ENCODE results near the gene NTRK2.

The NTRK2 gene

DNA sequence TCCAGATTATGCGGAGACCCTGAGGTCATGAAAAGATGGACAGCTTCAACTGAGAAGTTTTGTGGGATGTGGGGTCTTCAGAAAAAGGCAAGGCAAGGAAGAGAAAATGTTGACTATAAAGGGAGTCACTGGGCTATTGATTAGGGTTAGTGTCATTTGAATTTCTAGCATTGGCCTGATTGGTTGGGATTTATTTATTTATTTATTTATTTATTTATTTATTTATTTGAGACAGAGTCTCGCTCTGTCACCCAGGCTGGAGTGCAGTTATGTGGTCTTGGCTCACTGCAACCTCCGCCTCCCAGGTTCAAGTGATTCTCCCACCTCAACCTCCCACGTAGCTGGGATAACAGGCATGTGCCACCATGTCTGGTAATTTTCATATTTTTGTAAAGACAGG is 279.7 kb downstream of the NTRK2 start:
- no peak overlapping the region for H3K9ac ChIP-seq (ENCODE audit: low read depth, low read length)

DNA sequence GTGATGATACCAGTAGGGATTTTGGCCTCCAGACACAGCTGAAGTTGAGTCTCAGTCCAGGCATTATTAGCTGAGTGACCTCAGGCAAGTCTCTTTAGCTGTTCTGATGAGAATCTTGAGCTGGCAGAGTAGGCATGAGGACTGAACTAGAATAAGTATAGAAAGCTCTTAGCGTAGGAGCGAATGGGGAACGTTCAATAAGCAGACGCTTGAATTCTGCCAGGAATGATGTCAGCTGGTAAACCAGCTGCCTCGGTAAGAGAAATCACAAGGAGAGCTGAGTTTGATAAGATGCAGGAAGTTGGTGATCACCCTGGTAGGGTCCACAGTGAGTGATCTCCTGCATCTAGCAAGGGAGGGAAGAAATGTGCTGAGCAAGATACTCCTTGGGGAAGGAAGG is 280.4 kb downstream of the NTRK2 start:
- H3K9ac ChIP-seq (ENCODE audit: low read depth, low read length), result no peak overlapping the region
- no peaks in the 10 kb centered on the region for H4K20me1 ChIP-seq (ENCODE audit: insufficient read depth, low read length)
- no peaks in the 10 kb centered on the region for H3K4me1 ChIP-seq (ENCODE audit: insufficient read depth, low read length)
- no peak overlapping the region for H3K4me3 ChIP-seq (ENCODE audit: low read depth in 1 of 2, low read length in 2 of 2)
- H3K9me3 ChIP-seq (ENCODE audit: insufficient read depth, low read length, severe bottlenecking), result no peaks in the 10 kb centered on the region
- DNase-seq (no peak), ATAC-seq (ENCODE audit: insufficient read depth, low read depth) (no peak)
- no peaks in the 10 kb centered on the region for H3K36me3 ChIP-seq (ENCODE audit: insufficient read depth, low read length)
- no peak overlapping the region for H2AFZ ChIP-seq (ENCODE audit: low read depth, low read length)
- no peaks in the 10 kb centered on the region for H3K79me2 ChIP-seq (ENCODE audit: insufficient read depth, low read length)
- no peak overlapping the region for H3K4me2 ChIP-seq (ENCODE audit: insufficient read depth, low read length)
- TF ChIP-seq EZH2 (IDR thresholded peaks at IDR 0.05; ENCODE audit: borderline replicate concordance, low read depth, low read length, severe bottlenecking), result no peak
- TF ChIP-seq, protein P1, sequence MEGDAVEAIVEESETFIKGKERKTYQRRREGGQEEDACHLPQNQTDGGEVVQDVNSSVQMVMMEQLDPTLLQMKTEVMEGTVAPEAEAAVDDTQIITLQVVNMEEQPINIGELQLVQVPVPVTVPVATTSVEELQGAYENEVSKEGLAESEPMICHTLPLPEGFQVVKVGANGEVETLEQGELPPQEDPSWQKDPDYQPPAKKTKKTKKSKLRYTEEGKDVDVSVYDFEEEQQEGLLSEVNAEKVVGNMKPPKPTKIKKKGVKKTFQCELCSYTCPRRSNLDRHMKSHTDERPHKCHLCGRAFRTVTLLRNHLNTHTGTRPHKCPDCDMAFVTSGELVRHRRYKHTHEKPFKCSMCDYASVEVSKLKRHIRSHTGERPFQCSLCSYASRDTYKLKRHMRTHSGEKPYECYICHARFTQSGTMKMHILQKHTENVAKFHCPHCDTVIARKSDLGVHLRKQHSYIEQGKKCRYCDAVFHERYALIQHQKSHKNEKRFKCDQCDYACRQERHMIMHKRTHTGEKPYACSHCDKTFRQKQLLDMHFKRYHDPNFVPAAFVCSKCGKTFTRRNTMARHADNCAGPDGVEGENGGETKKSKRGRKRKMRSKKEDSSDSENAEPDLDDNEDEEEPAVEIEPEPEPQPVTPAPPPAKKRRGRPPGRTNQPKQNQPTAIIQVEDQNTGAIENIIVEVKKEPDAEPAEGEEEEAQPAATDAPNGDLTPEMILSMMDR (IDR thresholded peaks at IDR 0.05; ENCODE audit: borderline replicate concordance, extremely low read depth, low read length, poor library complexity, severe bottlenecking), result no peak
- no peaks in the 10 kb centered on the region for H3K27me3 ChIP-seq (ENCODE audit: insufficient read depth, low read length, poor library complexity)
- no peak overlapping the region for H3K27ac ChIP-seq (ENCODE audit: low read length)

More for the DNA sequence above, 279.7 kb downstream of the NTRK2 start:
- no peak for TF ChIP-seq EZH2 (IDR thresholded peaks at IDR 0.05; ENCODE audit: borderline replicate concordance, low read depth, low read length, severe bottlenecking)
- Histone ChIP-seq H3K4me2 (ENCODE audit: insufficient read depth, low read length) (no peak overlapping the region), H3K27me3 (ENCODE audit: insufficient read depth, low read length, poor library complexity) (no peaks in the 10 kb centered on the region), H3K9me3 (ENCODE audit: insufficient read depth, low read length, severe bottlenecking) (no peaks in the 10 kb centered on the region), H3K79me2 (ENCODE audit: insufficient read depth, low read length) (no peaks in the 10 kb centered on the region), H2AFZ (ENCODE audit: low read depth, low read length) (no peak overlapping the region), H3K36me3 (ENCODE audit: insufficient read depth, low read length) (no peaks in the 10 kb centered on the region), H3K4me3 (ENCODE audit: low read depth in 1 of 2, low read length in 2 of 2) (no peak overlapping the region), H4K20me1 (ENCODE audit: insufficient read depth, low read length) (no peaks in the 10 kb centered on the region), H3K4me1 (ENCODE audit: insufficient read depth, low read length) (no peaks in the 10 kb centered on the region), H3K27ac (ENCODE audit: low read length) (no peak overlapping the region)
- no peak for ATAC-seq (ENCODE audit: insufficient read depth, low read depth)
- no peak for DNase-seq

DNA sequence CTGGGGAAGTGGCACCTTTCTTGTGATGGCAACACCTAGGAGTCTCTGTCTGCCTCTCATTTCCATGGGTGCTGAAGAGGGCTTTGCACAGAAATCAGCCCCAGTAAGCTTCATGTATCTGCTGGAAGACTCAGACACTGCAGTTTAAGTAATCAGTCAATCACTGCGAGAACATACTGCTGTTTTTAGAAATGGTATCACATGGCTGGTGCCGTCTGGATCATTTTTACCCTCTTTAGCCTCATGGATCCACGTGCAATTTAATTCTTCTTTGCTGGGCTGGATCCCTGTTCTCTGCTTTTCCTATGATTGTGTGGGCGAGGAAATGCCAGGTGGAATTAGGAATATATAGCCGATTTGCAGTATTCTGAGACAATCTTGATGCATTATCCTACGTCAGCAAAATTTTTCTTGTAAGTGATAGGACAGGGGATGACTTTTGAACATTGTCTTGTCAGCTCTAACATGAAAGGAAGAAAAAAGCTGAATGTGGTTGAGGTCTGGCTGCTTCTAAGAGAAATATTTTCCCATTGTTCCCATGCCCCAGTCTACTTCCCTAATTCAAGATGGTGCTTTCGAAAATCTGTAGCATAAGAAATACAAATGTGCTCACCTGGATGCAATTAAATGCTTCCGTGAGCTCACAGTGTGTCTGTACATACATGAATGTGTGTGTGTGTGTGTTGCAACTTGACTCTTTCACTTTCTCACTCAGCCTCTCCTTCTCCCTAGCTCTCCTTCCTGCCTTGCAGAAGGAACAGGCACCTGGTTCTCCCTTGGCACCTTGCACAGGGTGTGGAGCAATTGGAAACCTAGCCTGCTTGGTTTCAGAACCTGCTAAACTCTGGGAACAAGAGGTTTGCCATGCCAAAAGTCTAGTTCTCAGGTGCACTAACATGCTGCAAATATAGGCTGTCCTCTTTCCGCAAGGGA is 281.6 kb downstream of the NTRK2 start:
- DNase-seq, result no peak
- H2AFZ ChIP-seq (ENCODE audit: low read depth, low read length), result no peak overlapping the region
- H3K27ac ChIP-seq (ENCODE audit: low read length), result no peak overlapping the region
- H3K4me2 ChIP-seq (ENCODE audit: insufficient read depth, low read length), result no peak overlapping the region
- H3K4me3 ChIP-seq (ENCODE audit: low read depth in 1 of 2, low read length in 2 of 2), result no peak overlapping the region
- H3K36me3 ChIP-seq (ENCODE audit: insufficient read depth, low read length), result no peaks in the 10 kb centered on the region
- H3K27me3 ChIP-seq (ENCODE audit: insufficient read depth, low read length, poor library complexity), result no peaks in the 10 kb centered on the region
- ATAC-seq (ENCODE audit: insufficient read depth, low read depth), result no peak
- H3K4me1 ChIP-seq (ENCODE audit: insufficient read depth, low read length), result no peaks in the 10 kb centered on the region
- H4K20me1 ChIP-seq (ENCODE audit: insufficient read depth, low read length), result no peaks in the 10 kb centered on the region
- TF ChIP-seq, protein P1 (IDR thresholded peaks at IDR 0.05; ENCODE audit: borderline replicate concordance, extremely low read depth, low read length, poor library complexity, severe bottlenecking), result no peak
- TF ChIP-seq EZH2 (IDR thresholded peaks at IDR 0.05; ENCODE audit: borderline replicate concordance, low read depth, low read length, severe bottlenecking), result no peak
- H3K9ac ChIP-seq (ENCODE audit: low read depth, low read length), result no peak overlapping the region
- no peaks in the 10 kb centered on the region for H3K9me3 ChIP-seq (ENCODE audit: insufficient read depth, low read length, severe bottlenecking)
- no peaks in the 10 kb centered on the region for H3K79me2 ChIP-seq (ENCODE audit: insufficient read depth, low read length)

DNA sequence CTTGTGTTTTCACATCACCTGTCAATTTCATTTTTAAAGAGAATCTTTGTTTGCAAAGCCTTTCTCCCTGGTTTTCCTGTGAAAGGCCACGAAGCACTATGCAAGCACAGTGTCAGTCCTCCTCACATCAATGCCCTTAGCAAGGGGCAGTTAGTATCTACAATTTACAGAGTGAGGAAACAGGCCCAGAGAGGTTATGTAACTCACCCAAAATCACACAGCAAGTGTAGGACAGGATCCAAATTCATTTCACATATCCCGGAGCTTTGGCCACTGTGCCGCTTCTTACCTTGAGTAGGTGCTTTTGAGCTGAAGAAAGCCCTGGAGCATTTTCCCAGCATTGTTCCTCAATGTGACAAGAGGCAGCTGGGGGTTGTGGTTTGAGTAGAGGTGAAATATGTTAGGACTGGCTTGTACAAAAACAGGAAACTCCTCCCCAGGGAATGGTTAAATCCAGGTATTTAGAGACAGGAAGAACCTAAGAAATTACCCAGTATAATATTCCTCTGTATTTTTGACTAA is 283.8 kb downstream of the NTRK2 start:
- no peaks in the 10 kb centered on the region for H3K36me3 ChIP-seq (ENCODE audit: insufficient read depth, low read length)
- no peaks in the 10 kb centered on the region for H3K9me3 ChIP-seq (ENCODE audit: insufficient read depth, low read length, severe bottlenecking)
- TF ChIP-seq, protein P1 (IDR thresholded peaks at IDR 0.05; ENCODE audit: borderline replicate concordance, extremely low read depth, low read length, poor library complexity, severe bottlenecking), result no peak
- TF ChIP-seq EZH2 (IDR thresholded peaks at IDR 0.05; ENCODE audit: borderline replicate concordance, low read depth, low read length, severe bottlenecking), result no peak
- no peak overlapping the region for H2AFZ ChIP-seq (ENCODE audit: low read depth, low read length)
- H3K27me3 ChIP-seq (ENCODE audit: insufficient read depth, low read length, poor library complexity), result no peaks in the 10 kb centered on the region
- no peak for ATAC-seq (ENCODE audit: insufficient read depth, low read depth)
- no peaks in the 10 kb centered on the region for H4K20me1 ChIP-seq (ENCODE audit: insufficient read depth, low read length)
- H3K79me2 ChIP-seq (ENCODE audit: insufficient read depth, low read length), result no peaks in the 10 kb centered on the region
- no peak overlapping the region for H3K4me3 ChIP-seq (ENCODE audit: low read depth in 1 of 2, low read length in 2 of 2)
- no peaks in the 10 kb centered on the region for H3K4me1 ChIP-seq (ENCODE audit: insufficient read depth, low read length)
- H3K9ac ChIP-seq (ENCODE audit: low read depth, low read length), result no peak overlapping the region
- H3K27ac ChIP-seq (ENCODE audit: low read length), result no peak overlapping the region
- H3K4me2 ChIP-seq (ENCODE audit: insufficient read depth, low read length), result no peak overlapping the region
- DNase-seq, result no peak
